IMR-90 (cell line): Measurements from ENCODE around the gene FOXO3. TPM values are rescaled to one million over a fixed set of nuclear protein-coding genes. Genes with fewer than 3 reads are reported as not detected.

Source experiments
- ATAC-seq: fragments of 200-7000 bp; cut with Tn5 transposase; 2 replicates; pipeline ENCODE4 v1.9.1; 2020; ENCODE audit warnings: low read depth, mild to moderate bottlenecking, moderate library complexity
- BruUV-seq: library from RNA; stranded (reverse); fragments of 400-500 nt; replicated peaks from 2 replicates; lab custom pipeline; 2021; lab: Mats Ljungman, UMichigan
- CTCF ChIA-PET: fragments of 300-600 bp; formaldehyde crosslinking; extraction: SDS; loops from one replicate; lab custom pipeline; 2021; ENCODE audit warnings: antibody characterized with exemption; lab: Yijun Ruan, JAX
- POLR2A ChIA-PET: fragments of 300-600 bp; sonication (Branson Sonifier 250); formaldehyde crosslinking; loops from one replicate; lab custom pipeline; 2022; ENCODE audit warnings: antibody characterized with exemption; ENCODE audit not compliant: unreplicated experiment; lab: Charles Lee
- DNase-seq: peaks from one replicate; pipeline ENCODE4 v3.0.0; 2013
- H2AFZ ChIP-seq: replicated peaks from 2 replicates; pipeline ENCODE3; 2013; ENCODE audit warnings: low read length, mild to moderate bottlenecking; ENCODE audit not compliant: poor library complexity
- H2AK5ac ChIP-seq: 2 replicates; pipeline ENCODE4 v1.6.1; 2013; ENCODE audit warnings: low read depth, low read length, inconsistent platforms
- H2AK9ac ChIP-seq: replicated peaks from 2 replicates; pipeline ENCODE3; 2013; ENCODE audit warnings: mild to moderate bottlenecking, low read depth, low read length, moderate library complexity; ENCODE audit not compliant: poor library complexity
- H2BK120ac ChIP-seq: 2 replicates; pipeline ENCODE4 v1.6.1; 2013; ENCODE audit warnings: low read depth, low read length, inconsistent platforms
- H2BK15ac ChIP-seq: 3 replicates; pipeline ENCODE4 v1.6.1; 2013; ENCODE audit warnings: low read depth, low read length, inconsistent platforms
- H2BK20ac ChIP-seq: 2 replicates; pipeline ENCODE4 v1.6.1; 2013; ENCODE audit warnings: low read depth, mild to moderate bottlenecking, inconsistent platforms, low read length, moderate library complexity
- H2BK5ac ChIP-seq: 2 replicates; pipeline ENCODE4 v1.6.1; 2013; ENCODE audit warnings: mild to moderate bottlenecking, low read depth, low read length, inconsistent platforms; ENCODE audit not compliant: poor library complexity, severe bottlenecking
- H3K14ac ChIP-seq: replicated peaks from 2 replicates; pipeline ENCODE4 v1.6.1; 2013; ENCODE audit warnings: low read depth, low read length, inconsistent platforms
- H3K18ac ChIP-seq: 2 replicates; pipeline ENCODE4 v1.6.1; 2013; ENCODE audit warnings: low read depth, low read length, control low read depth
- H3K23ac ChIP-seq: 2 replicates; pipeline ENCODE4 v1.6.1; 2013; ENCODE audit warnings: low read depth, low read length, inconsistent platforms
- H3K27ac ChIP-seq: 2 replicates; pipeline ENCODE4 v1.5.1; 2013; ENCODE audit warnings: mild to moderate bottlenecking, control low read depth, low read length; ENCODE audit not compliant: insufficient read depth
- H3K27me3 ChIP-seq: 2 replicates; pipeline ENCODE4 v1.6.1; 2013; ENCODE audit warnings: low read length; ENCODE audit not compliant: control insufficient read depth, insufficient read depth
- H3K36me3 ChIP-seq: 2 replicates; pipeline ENCODE4 v1.6.1; 2013; ENCODE audit warnings: low read length, mixed read lengths; ENCODE audit not compliant: control insufficient read depth, insufficient read depth
- H3K4ac ChIP-seq: 2 replicates; pipeline ENCODE4 v1.6.1; 2013; ENCODE audit warnings: low read depth, low read length, inconsistent platforms
- H3K4me1 ChIP-seq: 2 replicates; pipeline ENCODE4 v1.6.1; 2013; ENCODE audit warnings: low read length, mixed read lengths; ENCODE audit not compliant: control insufficient read depth, insufficient read depth
- H3K4me2 ChIP-seq: 2 replicates; pipeline ENCODE4 v1.6.1; 2013; ENCODE audit warnings: low read depth, mild to moderate bottlenecking, control low read depth, low read length, moderate library complexity
- H3K4me3 ChIP-seq: 2 replicates; pipeline ENCODE4 v1.5.1; 2013; ENCODE audit warnings: low read depth, mild to moderate bottlenecking, control low read depth, low read length, moderate library complexity; ENCODE audit not compliant: insufficient read depth
- H3K56ac ChIP-seq: 2 replicates; pipeline ENCODE4 v1.6.1; 2013; ENCODE audit warnings: low read length, inconsistent platforms; ENCODE audit not compliant: insufficient read depth; ENCODE audit errors: extremely low read depth
- H3K79me1 ChIP-seq, 2 experiments: 2 replicates each; pipeline ENCODE4 v1.6.1; 2013; ENCODE audit warnings: low read length in 2 of 2, inconsistent platforms in 1 of 2, low read depth in 1 of 2
- H3K9ac ChIP-seq: 2 replicates; pipeline ENCODE4 v1.6.1; 2013; ENCODE audit warnings: low read depth, low read length, control low read depth
- H3K9me1 ChIP-seq: 2 replicates; pipeline ENCODE4 v1.6.1; 2013; ENCODE audit warnings: low read length, inconsistent platforms; ENCODE audit not compliant: insufficient read depth
- H3K9me3 ChIP-seq: 2 replicates; pipeline ENCODE4 v1.6.1; 2013; ENCODE audit warnings: low read length; ENCODE audit not compliant: control insufficient read depth, insufficient read depth
- H4K20me1 ChIP-seq: 2 replicates; pipeline ENCODE4 v1.6.1; 2013; ENCODE audit warnings: low read length, inconsistent platforms; ENCODE audit not compliant: insufficient read depth
- H4K5ac ChIP-seq: 2 replicates; pipeline ENCODE4 v1.6.1; 2013; ENCODE audit warnings: mild to moderate bottlenecking, low read depth, low read length, control low read depth
- H4K8ac ChIP-seq, 2 experiments: 2 replicates each; pipeline ENCODE4 v1.6.1; 2013; ENCODE audit warnings: low read depth in 2 of 2, low read length in 2 of 2, control low read depth in 1 of 2, inconsistent platforms in 1 of 2
- H4K91ac ChIP-seq: 2 replicates; pipeline ENCODE4 v1.6.1; 2013; ENCODE audit warnings: low read depth, low read length, inconsistent platforms; ENCODE audit not compliant: insufficient read depth
- BHLHE40 ChIP-seq: fragments of 150-350 bp; IDR thresholded peaks from 2 replicates; pipeline ENCODE4 v1.6.1; 2016; ENCODE audit warnings: mild to moderate bottlenecking, low read depth, low read length
- CEBPB ChIP-seq: IDR thresholded peaks from 2 replicates; pipeline ENCODE4 v1.6.1; 2012; ENCODE audit warnings: low read depth, low read length, improper control_type of control experiment
- CHD1 ChIP-seq: IDR thresholded peaks from 2 replicates; pipeline ENCODE4 v1.6.1; 2012; ENCODE audit warnings: low read depth, low read length, improper control_type of control experiment
- CTCF ChIP-seq: conservative IDR thresholded peaks from 2 replicates; pipeline ENCODE4 v1.5.1; 2012; ENCODE audit warnings: mild to moderate bottlenecking, low read depth, low read length, improper control_type of control experiment
- ELK1 ChIP-seq: fragments of 150-350 bp; IDR thresholded peaks from 2 replicates; pipeline ENCODE4 v1.6.1; 2016; ENCODE audit warnings: low read depth, mild to moderate bottlenecking, low read length, moderate library complexity, borderline replicate concordance
- FOS ChIP-seq: fragments of 150-350 bp; IDR thresholded peaks from 2 replicates; pipeline ENCODE4 v1.6.1; 2016; ENCODE audit warnings: low read depth, low read length
- MAFK ChIP-seq: IDR thresholded peaks from 2 replicates; pipeline ENCODE4 v1.6.1; 2012; ENCODE audit warnings: low read depth, low read length, improper control_type of control experiment
- MAZ ChIP-seq: IDR thresholded peaks from 2 replicates; pipeline ENCODE4 v1.6.1; 2012; ENCODE audit warnings: low read depth, mild to moderate bottlenecking, low read length, improper control_type of control experiment, moderate library complexity, borderline replicate concordance
- MXI1 ChIP-seq: IDR thresholded peaks from 2 replicates; pipeline ENCODE4 v1.6.1; 2012; ENCODE audit warnings: low read depth, mild to moderate bottlenecking, low read length, moderate library complexity, borderline replicate concordance
- NFE2L2 ChIP-seq: fragments of 150-350 bp; IDR thresholded peaks from 2 replicates; pipeline ENCODE4 v1.6.1; 2016; ENCODE audit warnings: low read depth, mild to moderate bottlenecking, low read length
- POLR2A ChIP-seq: IDR thresholded peaks from 2 replicates; pipeline ENCODE4 v1.6.1; 2012; ENCODE audit warnings: mild to moderate bottlenecking, low read depth, low read length
- RAD21 ChIP-seq: IDR thresholded peaks from 2 replicates; pipeline ENCODE4 v1.6.1; 2012; ENCODE audit warnings: low read length, improper control_type of control experiment
- RCOR1 ChIP-seq: IDR thresholded peaks from 2 replicates; pipeline ENCODE4 v1.6.1; 2012; ENCODE audit warnings: mild to moderate bottlenecking, low read length, improper control_type of control experiment; ENCODE audit not compliant: insufficient replicate concordance
- RFX5 ChIP-seq: IDR thresholded peaks from 2 replicates; pipeline ENCODE4 v1.8.0; 2012; ENCODE audit warnings: low read depth, mild to moderate bottlenecking, low read length, moderate library complexity
- SMC3 ChIP-seq: fragments of 150-350 bp; IDR thresholded peaks from 2 replicates; pipeline ENCODE4 v1.6.1; 2016; ENCODE audit warnings: low read depth, mild to moderate bottlenecking, antibody characterized with exemption, low read length, moderate library complexity
- USF2 ChIP-seq: fragments of 150-350 bp; IDR thresholded peaks from 2 replicates; pipeline ENCODE4 v1.6.1; 2017; ENCODE audit warnings: mild to moderate bottlenecking, antibody characterized with exemption, low read length, low read depth
- WGBS, 2 experiments: methylation state at CpG; one replicate each; pipeline versions ENCODE4 v1.1.5 to v1.1.7; 2013; ENCODE audit warnings: missing lambda C conversion rate in 2 of 2; ENCODE audit not compliant: insufficient read length in 1 of 2; ENCODE audit errors: extremely low coverage in 2 of 2; 5-methylcytosine and 5-hydroxymethylcytosine counted together
- dilution Hi-C: fragments of 300-500 bp; cut with HindIII; formaldehyde crosslinking; loops from one replicate; pipeline ENCODE4 v1.14.3; 2018; ENCODE audit warnings: low sequenced_read_pairs; ENCODE audit not compliant: unreplicated experiment
- in situ Hi-C: fragments of 300-500 bp; cut with MboI; formaldehyde crosslinking; loops from 3 replicates; pipeline ENCODE4 v1.14.3; 2019; ENCODE audit warnings: low sequenced_read_pairs, inconsistent platforms, mixed read lengths
- intact Hi-C: fragments of 100-400 bp; cut with micrococcal nuclease; formaldehyde crosslinking; loops from 2 replicates; pipeline ENCODE4 v1.10.0; 2022
- polyA plus RNA-seq, 3 experiments: library from polyadenylated mRNA; depleted of rRNA; stranded (reverse); fragments of >200 nt; gene quantifications; 2 replicates each; pipeline ENCODE4 v1.2.3, GENCODE V29; 2012; ENCODE audit warnings: low replicate concordance in 1 of 3
- total RNA-seq: library from RNA; depleted of rRNA; stranded (reverse); fragments of >200 nt; gene quantifications from 2 replicates; pipeline ENCODE4 v1.2.3, GENCODE V29; 2012

FOXO3 gene
- total and polyA plus RNA-seq, 2 of the 4 experiments (the other 2 are of a cell fraction), result 17.5 to 38.7 TPM

GRCh38 chr6:108650325-108650724 lies 89.6 kb downstream of the FOXO3 start:
- Histone ChIP-seq H4K20me1 (peaks cover 23% of the 10 kb centered on the region), H3K4me3 (no peak overlapping the region), H2BK15ac (no peak overlapping the region; the same call in 2 of the 3 replicates), H3K14ac (0 out of 2 replicates have a peak overlapping the region, but pooled peaks have one; percentile 73), H3K4ac (peak overlapping the region; percentile 80), H3K4me2 (peak overlapping the region; percentile 2; the same call in 1 of the 2 replicates), H2BK5ac (peak overlapping the region; percentile 91), H2AK5ac (peak overlapping the region; percentile 80; the same call in 1 of the 2 replicates), H3K9ac (no peak overlapping the region), H3K18ac (peak overlapping the region; percentile 58), H3K36me3 (peaks cover 3% of the 10 kb centered on the region; the same call in 1 of the 2 replicates), H2BK120ac (peak overlapping the region; percentile 64), H3K4me1 (peaks cover 34% of the 10 kb centered on the region), H4K91ac (peak overlapping the region; percentile 51; the same call in 1 of the 2 replicates), H3K9me3 (no peaks in the 10 kb centered on the region), H4K5ac (peak overlapping the region; percentile 43), H3K27ac (peak overlapping the region; percentile 53; the same call in 1 of the 2 replicates), H2AFZ (no peak overlapping the region), H3K9me1 (peaks cover 33% of the 10 kb centered on the region), H3K27me3 (no peaks in the 10 kb centered on the region), H3K79me1 (peaks cover 53 to 86% of the 10 kb centered on the region in 2 experiments), H4K8ac (peak overlapping the region in 1 of 2 experiments; percentile 65; a peak in 2 of 4 replicates), H3K56ac (no peak overlapping the region), H2AK9ac (no peak overlapping the region), H3K23ac (peak overlapping the region; percentile 35; the same call in 1 of the 2 replicates), H2BK20ac (no peak overlapping the region)
- no CpG with 5 or more reads among the region's 1 CpG for WGBS, 2 experiments
- DNase-seq (no peak), ATAC-seq (no peak)
- BruUV-seq, result no TSS peak
- no peak for TF ChIP-seq RCOR1
- no peak for TF ChIP-seq RAD21
- no peak for TF ChIP-seq FOS
- no peak for TF ChIP-seq BHLHE40
- no peak for TF ChIP-seq CEBPB
- no peak for TF ChIP-seq MAZ
- no peak for TF ChIP-seq SMC3
- TF ChIP-seq MAFK, result no peak
- no peak for TF ChIP-seq POLR2A
- no peak for TF ChIP-seq USF2
- TF ChIP-seq RFX5, result no peak
- no peak for TF ChIP-seq CHD1
- TF ChIP-seq ELK1, result no peak
- no peak for TF ChIP-seq NFE2L2
- TF ChIP-seq MXI1, result no peak
- TF ChIP-seq CTCF, result no peak
- CTCF ChIA-PET, result no interaction called here
- dilution Hi-C loops (no loop called here), in situ Hi-C loops (no loop called here), intact Hi-C loops (loop anchor here (2.0 to 5.0 kb wide), 2 partner anchors 86 to 132 kb away; no protein-coding TSS in a partner anchor)
- POLR2A ChIA-PET, result no interaction called here
